Neural crest cell (in vitro differentiated cells): ENCODE measurements around the gene CAPZB. TPM values are rescaled to one million over a fixed set of nuclear protein-coding genes. Genes with fewer than 3 reads are reported as not detected.

ENCODE experiments used
- DNase-seq: peaks from one replicate; pipeline ENCODE4 v3.0.0; 2021; ENCODE audit warnings: low read depth, mixed read lengths, low spot score
- H3K27ac Mint-ChIP-seq: one replicate; pipeline ENCODE4 v1.8.0; 2021; ENCODE audit warnings: mild to moderate bottlenecking, mixed read lengths; ENCODE audit not compliant: unreplicated experiment
- H3K27me3 Mint-ChIP-seq: 2 replicates; pipeline ENCODE4 v1.8.0; 2021; ENCODE audit warnings: low read depth, mild to moderate bottlenecking, mixed read lengths
- H3K36me3 Mint-ChIP-seq: 2 replicates; pipeline ENCODE4 v1.8.0; 2021; ENCODE audit warnings: low read depth, mild to moderate bottlenecking, mixed read lengths
- H3K4me1 Mint-ChIP-seq: 2 replicates; pipeline ENCODE4 v1.8.0; 2021; ENCODE audit warnings: mixed read lengths
- H3K4me3 Mint-ChIP-seq: one replicate; pipeline ENCODE4 v1.8.0; 2021; ENCODE audit warnings: mild to moderate bottlenecking, mixed read lengths
- H3K9me3 Mint-ChIP-seq: 2 replicates; pipeline ENCODE4 v1.8.0; 2021; ENCODE audit warnings: mixed read lengths
- CTCF ChIP-seq: fragments of 200-600 bp; sonication (generic); conservative IDR thresholded peaks from 2 replicates; pipeline ENCODE4 v1.5.0; 2021; ENCODE audit warnings: antibody characterized with exemption, mild to moderate bottlenecking
- total RNA-seq: library from RNA; stranded (reverse); gene quantifications from 2 replicates; pipeline ENCODE4 v1.2.1, GENCODE V29; 2021

CAPZB gene
- total RNA-seq, 1 donor from 2014 or later, result 256 TPM

GRCh38 chr1:19360432-19360831 lies 124.9 kb downstream of the CAPZB start:
- no peak overlapping the region for H3K4me3 Mint-ChIP-seq
- no peak for DNase-seq
- H3K36me3 Mint-ChIP-seq, result no peaks in the 10 kb centered on the region
- no peaks in the 10 kb centered on the region for H3K27me3 Mint-ChIP-seq
- H3K4me1 Mint-ChIP-seq, result peaks cover 5% of the 10 kb centered on the region
- no peaks in the 10 kb centered on the region for H3K9me3 Mint-ChIP-seq
- no peak for TF ChIP-seq CTCF
- no peak overlapping the region for H3K27ac Mint-ChIP-seq

GRCh38 chr1:19360016-19360415 lies 125.3 kb downstream of the CAPZB start:
- Mint-ChIP-seq H3K27me3 (no peaks in the 10 kb centered on the region), H3K9me3 (no peaks in the 10 kb centered on the region), H3K27ac (no peak overlapping the region), H3K4me1 (peaks cover 5% of the 10 kb centered on the region), H3K36me3 (no peaks in the 10 kb centered on the region), H3K4me3 (no peak overlapping the region)
- TF ChIP-seq CTCF, result no peak
- no peak for DNase-seq

- no peaks in the 10 kb centered on the region for H3K9me3 Mint-ChIP-seq
- no peak for TF ChIP-seq CTCF
Observed at GRCh38 chr1:19359357-19359756, 126.0 kb downstream of the CAPZB start.

GRCh38 chr1:19358710-19359109 lies 126.6 kb downstream of the CAPZB start:
- DNase-seq, result no peak
- H3K27me3 Mint-ChIP-seq, result no peaks in the 10 kb centered on the region

More at GRCh38 chr1:19359357-19359756, 126.0 kb downstream of the CAPZB start:
- H3K36me3 Mint-ChIP-seq, result peaks cover 2% of the 10 kb centered on the region
- H3K4me3 Mint-ChIP-seq, result no peak overlapping the region
- peaks cover 5% of the 10 kb centered on the region for H3K4me1 Mint-ChIP-seq
- no peak overlapping the region for H3K27ac Mint-ChIP-seq
- no peak for DNase-seq
- no peaks in the 10 kb centered on the region for H3K27me3 Mint-ChIP-seq

GRCh38 chr1:19357299-19357986 lies 127.9 kb downstream of the CAPZB start:
- H3K36me3 Mint-ChIP-seq, result peaks cover 4% of the 10 kb centered on the region
- H3K4me1 Mint-ChIP-seq, result peaks cover 5% of the 10 kb centered on the region
- TF ChIP-seq CTCF, result no peak
- H3K9me3 Mint-ChIP-seq, result no peaks in the 10 kb centered on the region
- no peak overlapping the region for H3K4me3 Mint-ChIP-seq
- H3K27me3 Mint-ChIP-seq, result no peaks in the 10 kb centered on the region
- H3K27ac Mint-ChIP-seq, result no peak overlapping the region
- DNase-seq, result no peak

More at GRCh38 chr1:19358710-19359109, 126.6 kb downstream of the CAPZB start:
- Mint-ChIP-seq H3K4me3 (no peak overlapping the region), H3K4me1 (peaks cover 5% of the 10 kb centered on the region), H3K9me3 (no peaks in the 10 kb centered on the region), H3K36me3 (peaks cover 3% of the 10 kb centered on the region), H3K27ac (no peak overlapping the region)
- TF ChIP-seq CTCF, result no peak
